ENCODE measurements around the gene ERC1.

DNA sequence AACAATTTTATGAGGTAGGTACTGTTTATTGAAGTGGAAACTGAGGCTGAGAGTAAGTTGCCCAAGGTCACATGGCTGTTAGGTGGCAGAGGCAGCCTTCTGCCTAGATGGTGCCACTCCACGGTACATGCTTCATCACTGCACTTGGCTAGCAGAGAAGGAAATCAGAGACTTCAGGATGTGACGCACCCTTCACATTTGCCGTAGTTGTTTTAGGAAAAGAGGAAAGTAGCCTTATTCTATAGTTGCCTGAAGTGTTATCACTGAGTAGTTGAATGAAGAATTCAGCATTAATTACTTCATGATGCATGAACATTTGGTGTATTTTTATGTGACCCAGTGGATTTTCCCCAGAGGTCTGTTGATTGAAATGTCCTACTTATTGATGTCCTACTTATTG, 55.7 kb downstream of the ERC1 start:
- TF ChIP-seq CTCF (IDR thresholded peaks at IDR 0.05) = no peak
- no peak for TF ChIP-seq POLR2A (IDR thresholded peaks at IDR 0.05)

Data from uterus (tissue), 2 donors.